HG02623 (cell line): ENCODE data around the gene MNS1.
"Not testable (repeated sequence)": the region's sequence is repeated elsewhere in the genome, so short reads cannot be mapped to it uniquely, and the experiment has no call there.

Experiments used
- ATAC-seq: cut with Tn5 transposase; IDR thresholded peaks from one replicate; pipeline ENCODE4 v1.9.1; 2021; ENCODE audit warnings: moderate library complexity; ENCODE audit not compliant: unreplicated experiment

MNS1 gene, protein sequence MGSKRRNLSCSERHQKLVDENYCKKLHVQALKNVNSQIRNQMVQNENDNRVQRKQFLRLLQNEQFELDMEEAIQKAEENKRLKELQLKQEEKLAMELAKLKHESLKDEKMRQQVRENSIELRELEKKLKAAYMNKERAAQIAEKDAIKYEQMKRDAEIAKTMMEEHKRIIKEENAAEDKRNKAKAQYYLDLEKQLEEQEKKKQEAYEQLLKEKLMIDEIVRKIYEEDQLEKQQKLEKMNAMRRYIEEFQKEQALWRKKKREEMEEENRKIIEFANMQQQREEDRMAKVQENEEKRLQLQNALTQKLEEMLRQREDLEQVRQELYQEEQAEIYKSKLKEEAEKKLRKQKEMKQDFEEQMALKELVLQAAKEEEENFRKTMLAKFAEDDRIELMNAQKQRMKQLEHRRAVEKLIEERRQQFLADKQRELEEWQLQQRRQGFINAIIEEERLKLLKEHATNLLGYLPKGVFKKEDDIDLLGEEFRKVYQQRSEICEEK

DNA sequence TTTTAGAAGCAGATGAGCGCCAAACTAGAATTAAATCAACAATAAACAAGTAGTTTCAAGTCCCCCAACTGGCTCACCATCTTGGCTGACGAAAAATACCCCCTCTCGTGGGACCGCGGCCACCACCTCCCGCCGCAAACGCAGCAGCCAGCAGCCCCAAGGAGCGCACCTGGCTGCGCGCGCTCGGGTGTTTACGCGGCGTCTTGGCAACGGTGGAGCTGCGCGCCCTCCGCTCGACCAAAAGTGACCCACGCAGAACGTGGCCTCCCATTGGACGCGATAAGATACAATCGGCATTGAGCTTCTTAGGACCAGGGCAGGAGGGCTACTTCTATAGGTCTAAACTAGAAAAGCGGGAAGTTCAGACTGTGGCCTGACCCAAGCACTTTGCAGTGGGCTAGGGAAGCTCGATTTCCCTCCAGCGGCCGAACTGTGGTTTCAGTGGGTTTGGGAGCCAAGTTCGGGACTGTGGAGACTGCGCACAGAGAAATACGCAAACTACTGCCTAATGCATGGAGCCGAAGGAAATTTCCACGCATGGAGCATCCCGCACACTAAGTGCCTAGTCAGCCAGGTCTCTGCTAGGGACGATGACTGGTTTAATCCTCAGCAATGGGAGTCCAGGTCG lies at the start of gene MNS1:
Gene MNS1 (minus strand): TSS at position 245 of the 628 bp plus-strand sequence. CDS start 165 bp downstream, at position 80.
- peak; percentile 99 for ATAC-seq

DNA sequence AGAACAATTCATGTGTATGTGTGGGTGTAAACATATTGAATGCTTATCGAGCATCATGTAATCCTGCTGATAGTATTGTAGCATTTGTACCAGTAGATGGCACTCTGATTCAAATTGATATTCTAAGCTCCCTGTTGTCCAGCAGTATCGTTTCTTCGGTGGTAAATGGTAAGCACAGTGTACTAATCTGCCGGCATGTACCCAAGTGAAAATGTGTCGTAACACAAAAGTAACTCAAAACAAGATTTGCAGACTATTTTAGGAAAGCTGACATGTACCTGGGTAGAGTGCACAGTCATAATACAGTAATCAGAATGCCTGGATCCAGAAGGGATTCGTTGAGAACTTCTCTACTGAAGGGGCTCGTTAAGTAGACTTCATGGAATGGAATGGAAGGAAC lies 31.7 kb upstream of the MNS1 start:
- ATAC-seq, result no peak

- ATAC-seq, result no peak
Measured at GRCh38 chr15:56495533-56495932, 30.6 kb upstream of the MNS1 start.

DNA sequence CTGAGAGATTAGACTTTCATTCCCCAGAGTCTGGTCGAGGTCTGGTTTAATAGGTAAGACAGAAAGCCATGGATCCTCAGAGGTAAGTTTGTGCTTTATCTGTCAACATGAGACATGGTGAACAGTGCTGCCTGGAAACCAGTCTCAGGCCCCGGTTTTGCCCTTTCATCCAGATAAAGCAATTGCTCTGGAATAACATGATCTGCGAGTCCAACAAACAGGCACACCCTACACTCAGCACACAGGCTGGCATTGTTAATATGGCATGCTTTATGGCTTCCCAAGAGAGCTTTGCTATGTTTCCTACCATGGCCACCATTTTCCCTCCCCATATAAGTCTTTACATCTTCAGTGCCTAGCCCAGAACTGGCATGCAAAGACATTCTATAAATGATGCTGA lies 30.1 kb upstream of the MNS1 start:
- no peak for ATAC-seq

GRCh38 chr15:56492791-56493555 lies 28.0 kb upstream of the MNS1 start:
- ATAC-seq, result no peak

DNA sequence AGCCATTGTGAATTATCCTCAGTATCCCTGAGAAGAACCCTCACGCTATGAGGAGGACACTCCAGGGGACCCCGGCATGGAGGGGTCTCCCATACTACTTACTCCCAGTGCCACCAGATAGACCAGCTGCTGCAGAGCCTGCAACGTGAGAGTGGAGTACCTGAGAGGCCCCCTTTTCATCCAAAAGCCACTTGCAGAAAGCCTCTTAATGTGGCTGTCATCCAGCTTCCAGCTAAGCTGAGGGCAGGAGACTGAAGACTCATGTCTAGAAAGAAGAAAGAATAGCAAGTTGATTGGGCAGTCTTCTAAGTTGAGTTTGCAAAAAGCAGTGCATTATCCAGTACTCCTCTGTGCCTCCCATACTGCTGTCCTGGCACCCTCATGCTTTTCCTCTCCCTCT lies 27.3 kb upstream of the MNS1 start:
- no peak for ATAC-seq

DNA sequence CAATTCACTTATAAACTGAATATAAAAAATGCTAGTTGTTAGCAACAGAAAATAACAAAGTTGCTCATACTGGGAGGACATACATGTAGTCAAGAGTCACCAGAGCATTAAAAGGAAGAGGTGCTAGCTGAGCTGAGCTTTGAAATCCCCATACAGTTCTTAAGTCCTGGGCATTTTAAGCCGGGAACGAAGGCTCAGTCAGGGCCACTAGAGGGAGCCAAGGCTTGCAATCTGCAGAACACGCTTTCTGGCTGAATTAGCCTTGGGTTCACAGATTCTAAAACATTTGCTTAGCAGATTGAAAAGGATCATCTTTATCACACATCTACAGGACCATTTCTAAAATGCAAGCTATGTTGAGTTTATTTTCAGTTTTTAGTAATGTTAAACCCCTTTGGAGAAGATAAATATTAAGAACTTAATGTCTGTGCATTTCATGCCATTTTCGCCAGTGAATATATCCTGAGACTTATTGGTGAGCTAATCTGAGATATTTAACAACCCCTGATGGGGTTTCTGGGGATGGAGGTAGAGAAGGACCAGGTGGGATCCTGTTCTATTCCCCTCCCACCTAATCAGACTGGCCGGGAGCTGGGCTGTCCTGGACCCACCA lies 26.3 kb upstream of the MNS1 start:
- ATAC-seq, result peak; percentile 48

GRCh38 chr15:56490461-56490860 lies 25.5 kb upstream of the MNS1 start:
- ATAC-seq, result no peak

DNA sequence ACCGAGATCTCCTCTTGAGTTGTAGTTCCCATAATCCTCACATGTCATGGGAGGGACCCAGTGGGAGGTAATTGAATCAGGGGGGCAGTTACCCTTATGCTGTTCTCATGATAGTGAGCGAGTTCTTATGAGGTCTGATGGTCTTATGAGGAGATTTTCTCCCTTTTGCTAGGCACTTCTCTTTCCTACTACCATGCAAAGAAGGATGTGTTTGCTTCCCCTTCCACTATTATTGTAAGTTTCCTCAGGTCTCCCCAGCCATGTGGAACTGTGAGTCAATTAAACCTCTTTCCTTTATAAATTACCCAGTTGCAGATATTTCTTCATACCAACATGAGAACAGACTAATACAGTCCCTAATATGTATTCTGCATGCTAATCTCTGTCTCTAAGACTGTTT lies 21.3 kb upstream of the MNS1 start:
- ATAC-seq, result not testable (repeated sequence)

- ATAC-seq, result not testable (repeated sequence)
Measured at GRCh38 chr15:56485426-56485825, 20.5 kb upstream of the MNS1 start.

GRCh38 chr15:56484287-56484686 lies 19.4 kb upstream of the MNS1 start:
- ATAC-seq, result no peak

- ATAC-seq, result no peak
Measured at GRCh38 chr15:56475351-56475750, 10.4 kb upstream of the MNS1 start.

DNA sequence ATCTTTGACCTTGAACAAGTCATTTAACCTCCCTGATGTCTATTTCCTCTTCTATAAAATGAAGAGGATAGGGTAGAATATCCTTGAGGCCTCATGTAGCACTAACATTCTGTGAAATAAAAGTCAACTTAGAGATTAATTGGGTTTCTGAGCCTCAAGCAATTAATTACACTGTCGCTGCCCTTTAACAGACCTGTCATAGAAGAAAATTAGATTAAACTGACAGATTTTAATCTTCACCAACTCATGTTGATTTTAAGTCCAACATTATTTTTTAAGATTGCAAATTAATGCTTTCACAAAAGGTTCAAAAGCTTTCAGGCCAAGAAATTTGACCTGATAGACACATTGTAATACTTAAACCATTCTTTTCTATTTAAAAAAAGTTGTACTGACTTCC lies 8.1 kb upstream of the MNS1 start:
- no peak for ATAC-seq

- no peak for ATAC-seq
Measured at GRCh38 chr15:56472278-56472677, 7.3 kb upstream of the MNS1 start.

- ATAC-seq, result no peak
Measured at GRCh38 chr15:56471440-56472069, 6.6 kb upstream of the MNS1 start.

DNA sequence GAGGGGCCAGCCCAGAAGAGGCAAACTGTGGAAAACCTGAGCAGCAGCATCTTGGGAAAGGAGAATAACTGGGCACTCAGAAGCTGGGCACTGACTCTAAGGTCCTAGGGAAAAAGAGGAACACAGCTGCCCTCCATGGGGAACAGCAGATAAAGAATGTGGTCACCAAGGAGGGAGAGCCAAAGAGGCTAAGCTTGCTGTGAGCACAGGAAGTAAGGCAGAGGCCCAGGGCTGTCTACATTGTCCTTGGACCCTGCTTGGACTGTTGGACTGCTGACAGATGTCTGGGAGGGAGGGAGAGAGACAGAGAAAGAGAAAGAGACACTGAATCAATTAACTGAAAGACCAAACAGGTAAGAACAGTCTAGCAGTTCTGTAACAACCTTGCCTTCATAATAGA lies 4.5 kb upstream of the MNS1 start:
- ATAC-seq, result no peak

- peak; percentile 46 for ATAC-seq
Measured at GRCh38 chr15:56468401-56468800, 3.5 kb upstream of the MNS1 start.

- ATAC-seq, result no peak
Measured at GRCh38 chr15:56467616-56468015, 2.7 kb upstream of the MNS1 start.

DNA sequence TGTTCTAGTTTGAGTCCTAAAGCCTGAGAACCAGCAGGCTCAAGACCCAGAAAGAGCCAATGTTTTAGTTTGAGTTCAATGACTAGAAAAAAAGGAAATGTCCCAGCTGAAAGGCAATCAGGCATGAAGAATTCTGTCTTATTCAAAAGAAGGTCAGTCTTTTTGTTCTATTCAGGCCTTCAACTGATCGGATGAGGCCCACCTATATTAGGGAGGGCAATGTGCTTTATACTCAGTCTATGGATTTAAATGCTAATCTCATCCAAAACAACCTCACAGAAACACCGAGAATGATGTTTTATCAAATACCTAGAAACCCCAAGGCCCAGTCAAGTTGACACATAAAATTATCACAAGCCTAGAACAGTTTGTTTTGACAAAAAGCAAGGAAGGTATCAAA lies 4.0 kb downstream of the MNS1 start:
- no peak for ATAC-seq

- no peak for ATAC-seq
Measured at GRCh38 chr15:56460071-56460470, 4.9 kb downstream of the MNS1 start.

GRCh38 chr15:56459096-56459495 lies 5.8 kb downstream of the MNS1 start:
- no peak for ATAC-seq
